Stimulated activated CD8-positive, alpha-beta memory T cell treated with anti-CD3 and anti-CD28 coated beads, Interleukin-7, amount 100 ng/mL, for 4 hours (primary cell): Measurements from ENCODE around the gene ATN1.
"Not testable (repeated sequence)": the region's sequence is repeated elsewhere in the genome, so short reads cannot be mapped to it uniquely, and the experiment has no call there.

Source experiments
- DNase-seq, 2 donors: peaks; one replicate each; pipeline ENCODE4 v3.0.0-alpha.2; 2020; ENCODE audit warnings: low read depth in 2 of 2

The ATN1 gene

DNA sequence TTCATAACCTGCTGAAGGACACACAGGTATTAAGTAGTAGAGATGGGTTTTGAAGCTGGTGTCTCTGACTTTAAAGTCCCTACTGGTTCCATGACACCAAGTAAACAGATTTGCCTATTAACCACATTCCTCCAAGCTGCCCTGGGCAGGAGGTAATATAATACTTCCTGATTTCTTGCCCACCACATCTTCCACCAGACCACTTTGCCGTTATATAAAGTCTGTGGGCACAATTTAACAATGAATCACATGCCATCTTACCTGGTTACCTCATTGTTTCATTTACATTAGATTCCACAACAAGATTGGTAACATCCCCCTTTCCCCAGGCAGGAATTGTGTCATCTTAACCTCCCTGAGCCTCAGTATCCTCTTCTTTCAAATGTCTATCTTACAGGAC, 24.0 kb upstream of the ATN1 start:
- DNase-seq, result no peak

DNA sequence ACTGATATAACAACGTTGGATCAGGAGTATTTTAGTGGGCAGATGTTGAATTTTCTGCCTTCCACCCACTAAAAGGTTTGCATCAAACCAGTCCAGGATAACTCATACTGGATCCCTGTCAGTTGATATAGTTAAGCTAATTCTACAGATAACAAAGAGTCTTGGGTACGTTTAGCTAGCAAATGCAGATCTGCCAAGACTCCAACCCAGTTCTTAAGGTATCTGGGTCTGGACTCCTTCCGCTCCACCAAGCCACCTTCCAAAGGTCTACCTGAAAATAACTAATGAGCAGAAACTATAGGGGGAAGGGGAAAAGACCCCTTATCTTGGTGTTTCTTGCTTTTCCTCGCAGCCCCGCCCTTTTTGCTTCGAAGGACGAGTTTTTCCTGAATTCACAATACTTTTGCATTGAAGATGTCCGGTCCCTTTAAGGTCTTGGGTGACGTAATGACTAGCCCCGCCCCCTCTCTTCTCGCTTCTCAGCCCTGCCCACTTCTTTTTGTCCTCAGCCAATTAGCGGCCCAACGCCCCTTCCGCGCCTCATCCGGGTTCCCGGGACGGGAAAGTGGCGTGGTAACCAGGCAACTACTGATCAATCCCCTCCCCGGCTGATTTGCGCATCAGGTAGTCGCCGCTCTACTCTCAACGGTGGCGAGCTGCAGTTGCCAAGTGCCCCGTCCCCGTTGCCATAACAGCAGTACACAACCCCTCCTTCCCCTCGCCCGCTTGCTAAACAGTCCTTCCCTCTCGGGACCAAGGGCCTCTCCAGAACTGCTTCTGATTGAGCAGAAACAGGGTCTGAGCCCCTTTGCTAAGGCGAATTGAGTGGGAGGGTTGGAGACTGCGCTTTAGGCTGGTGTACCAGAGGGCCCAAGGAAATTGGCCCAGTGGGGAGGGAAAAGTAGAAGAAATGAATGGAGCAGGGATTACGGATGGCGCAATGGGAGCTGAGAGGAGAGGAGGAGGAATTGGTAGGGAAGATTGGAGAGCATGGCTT, 23.2 kb upstream of the ATN1 start, which contains the start of gene LRRC23:
Gene LRRC23 (plus strand): TSS at position 543 of the 997 bp plus-strand sequence. CDS start 812 bp downstream, outside the sequence.
- peak; percentile 93 to 95 for DNase-seq

DNA sequence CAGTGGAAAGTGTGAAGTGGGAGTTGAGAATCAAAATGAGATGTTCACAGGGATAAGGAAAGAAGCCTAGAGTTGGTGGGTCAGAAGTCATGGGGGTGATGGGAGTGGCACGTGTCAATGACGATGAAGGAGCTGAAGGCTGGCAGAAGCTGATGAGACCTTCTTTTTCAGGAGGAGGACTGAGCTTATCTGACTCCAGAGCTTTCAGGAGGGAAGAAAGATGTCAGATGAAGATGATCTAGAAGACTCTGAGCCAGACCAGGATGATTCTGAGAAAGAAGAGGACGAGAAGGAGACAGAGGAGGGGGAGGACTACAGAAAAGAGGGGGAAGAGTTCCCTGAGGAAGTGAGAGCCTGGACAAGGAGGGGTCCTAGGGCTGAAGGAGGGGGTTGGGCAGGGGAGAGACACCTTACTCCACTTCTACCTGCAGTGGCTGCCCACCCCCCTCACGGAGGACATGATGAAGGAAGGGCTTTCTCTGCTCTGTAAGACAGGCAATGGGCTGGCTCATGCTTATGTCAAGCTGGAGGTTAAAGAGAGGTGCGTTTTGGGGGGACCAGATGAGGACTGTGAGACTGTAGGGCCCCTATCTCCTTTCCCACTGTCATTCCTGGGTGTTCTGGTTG, 22.2 kb upstream of the ATN1 start:
- DNase-seq, result no peak

DNA sequence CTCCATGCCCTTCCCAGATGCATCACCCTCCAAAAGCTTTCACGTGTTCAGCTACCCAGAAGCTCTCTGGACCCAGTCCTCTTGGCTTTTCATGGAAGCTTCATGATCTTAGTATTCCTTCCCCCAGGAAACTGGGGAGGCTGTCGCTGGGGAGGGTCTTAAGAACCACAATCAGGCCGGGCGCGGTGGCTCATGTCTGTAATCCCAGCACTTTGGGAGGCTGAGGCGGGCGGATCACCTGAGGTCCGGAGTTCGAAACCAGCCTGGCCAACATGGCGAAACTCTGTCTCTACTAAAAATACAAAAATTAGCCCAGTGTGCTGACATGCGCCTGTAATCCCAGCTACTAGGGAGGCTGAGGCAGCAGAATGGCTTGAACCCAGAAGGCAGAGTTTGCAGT, 19.6 kb upstream of the ATN1 start:
- not testable (repeated sequence) for DNase-seq

DNA sequence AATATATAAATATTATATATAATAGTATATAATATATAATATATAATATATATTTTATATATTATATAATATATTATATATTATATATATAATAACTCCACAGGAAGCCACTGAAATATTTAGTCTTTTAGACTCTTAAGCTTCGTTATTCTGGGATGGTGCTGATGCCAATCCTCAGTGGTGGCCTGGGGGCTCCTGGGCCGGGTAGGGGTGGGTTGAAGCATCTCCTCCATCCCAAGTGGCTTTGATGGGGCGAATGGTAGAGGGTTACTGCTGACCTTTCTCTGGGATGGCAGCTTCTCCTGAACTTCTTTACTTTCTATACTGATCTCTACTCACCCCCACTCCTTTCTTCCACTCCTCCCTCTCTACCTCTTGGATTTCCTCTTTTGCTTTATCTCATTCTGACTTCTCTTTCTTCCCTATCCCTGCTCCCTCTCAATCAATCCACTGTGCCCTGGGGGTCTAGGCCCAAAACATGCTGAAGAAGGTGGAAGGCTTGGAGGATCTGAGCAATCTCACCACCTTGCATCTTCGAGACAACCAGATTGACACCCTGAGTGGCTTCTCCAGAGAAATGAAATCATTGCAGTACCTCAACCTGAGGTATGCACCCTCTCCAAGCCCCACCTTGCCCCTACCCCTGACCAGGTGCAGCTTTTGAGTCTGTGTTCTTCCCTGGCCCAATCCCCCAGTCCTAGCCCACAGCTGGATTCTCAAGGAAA, 18.2 kb upstream of the ATN1 start:
- DNase-seq, result no peak

DNA sequence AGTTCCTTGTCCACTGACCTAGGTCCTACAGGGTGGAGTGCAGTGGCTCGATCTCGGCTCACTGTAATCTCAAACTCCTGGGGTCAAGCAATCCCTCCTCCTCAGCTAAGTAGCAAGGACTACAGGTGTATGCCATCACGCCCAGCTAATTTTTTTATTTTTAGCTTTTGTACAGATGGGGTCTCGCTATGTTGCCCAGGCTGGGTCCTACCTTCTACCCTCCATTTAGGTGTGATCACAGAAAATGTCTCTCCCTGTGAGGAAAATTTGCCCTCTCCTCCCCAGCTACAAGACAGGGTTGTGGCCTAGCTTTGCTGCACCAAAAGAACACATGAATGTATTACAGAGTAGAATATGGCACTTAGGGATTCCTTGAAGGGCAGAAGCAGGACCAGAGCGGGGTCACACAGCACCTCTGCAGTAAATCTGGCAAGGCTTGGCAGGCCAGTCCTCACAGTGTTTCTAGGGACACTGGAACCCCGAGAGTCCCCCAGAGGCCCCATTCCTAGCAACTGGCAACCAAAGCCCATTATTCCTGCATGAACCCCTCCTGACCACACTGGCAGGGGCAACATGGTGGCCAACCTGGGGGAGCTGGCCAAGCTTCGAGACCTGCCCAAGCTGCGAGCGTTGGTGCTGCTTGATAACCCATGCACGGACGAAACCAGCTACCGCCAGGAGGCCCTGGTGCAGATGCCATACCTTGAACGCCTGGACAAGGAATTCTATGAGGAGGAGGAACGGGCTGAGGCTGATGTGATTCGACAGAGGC, 15.4 kb upstream of the ATN1 start:
- DNase-seq, result no peak

DNA sequence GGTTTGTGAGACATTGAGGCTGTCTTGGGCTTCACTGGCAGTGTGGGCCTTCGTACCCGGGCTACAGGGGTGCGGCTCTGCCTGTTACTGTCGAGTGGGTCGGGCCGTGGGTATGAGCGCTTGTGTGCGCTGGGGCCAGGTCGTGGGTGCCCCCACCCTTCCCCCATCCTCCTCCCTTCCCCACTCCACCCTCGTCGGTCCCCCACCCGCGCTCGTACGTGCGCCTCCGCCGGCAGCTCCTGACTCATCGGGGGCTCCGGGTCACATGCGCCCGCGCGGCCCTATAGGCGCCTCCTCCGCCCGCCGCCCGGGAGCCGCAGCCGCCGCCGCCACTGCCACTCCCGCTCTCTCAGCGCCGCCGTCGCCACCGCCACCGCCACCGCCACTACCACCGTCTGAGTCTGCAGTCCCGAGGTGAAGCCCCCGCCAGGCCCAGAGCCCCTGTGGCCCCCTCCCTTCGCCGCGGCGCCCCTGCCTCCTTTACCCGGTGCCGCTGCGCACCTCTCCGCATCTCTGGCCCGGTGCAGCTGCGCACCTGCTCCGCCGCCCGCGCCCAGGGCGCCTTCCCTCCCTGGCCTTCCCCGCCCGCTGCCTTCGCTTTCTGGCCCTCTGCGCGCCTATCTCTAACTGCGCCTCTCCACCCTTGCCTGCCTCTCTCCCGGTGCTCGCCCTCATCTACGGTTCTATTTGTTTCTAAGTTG, 13.4 kb upstream of the ATN1 start, which contains the start of gene ENO2:
Gene ENO2 (plus strand): TSS at position 335 of the 701 bp plus-strand sequence. CDS start 1,253 bp downstream, outside the sequence.
- peak; percentile 73 to 85 for DNase-seq

DNA sequence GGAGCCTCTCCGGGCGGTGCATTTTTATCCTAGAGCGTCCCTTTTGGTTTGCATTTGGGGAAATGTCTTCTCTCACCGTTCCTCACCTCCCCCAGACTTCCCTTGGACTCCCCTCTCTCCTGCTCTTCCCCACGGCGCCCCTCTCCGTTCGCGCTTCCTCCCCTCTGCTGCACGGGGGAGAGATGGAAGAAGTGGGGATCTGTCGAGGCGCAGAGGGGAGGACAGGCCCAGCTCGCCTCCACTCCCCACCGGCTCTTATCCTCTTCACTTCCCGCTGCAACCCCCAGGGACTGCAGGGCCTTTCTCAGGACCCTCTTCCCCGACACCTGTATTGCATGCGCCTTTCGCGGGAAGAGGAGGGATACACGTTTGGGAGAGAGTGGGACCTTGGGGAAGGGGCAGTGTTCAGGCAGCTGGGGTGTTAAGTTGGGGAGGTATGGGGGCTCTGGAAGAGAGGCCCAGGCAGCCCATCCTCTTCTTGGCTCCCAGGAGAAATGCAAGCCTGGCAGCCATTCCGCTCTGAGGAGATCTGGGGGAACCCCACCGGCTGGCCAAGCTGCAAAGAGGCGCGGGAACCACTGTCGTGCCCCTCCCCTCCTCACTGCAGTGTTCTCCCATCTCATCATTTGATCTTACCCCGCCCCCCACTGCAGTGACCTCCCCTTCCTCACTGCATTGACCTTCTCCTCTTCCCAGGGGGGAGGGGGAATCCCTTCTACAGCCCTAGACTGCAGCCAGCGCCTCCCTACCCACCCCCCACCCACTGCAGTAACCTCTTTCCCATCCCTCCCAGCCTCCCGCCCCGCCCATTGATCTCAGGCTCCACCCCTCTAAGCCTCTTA, 12.6 kb upstream of the ATN1 start:
- DNase-seq, result no peak

DNA sequence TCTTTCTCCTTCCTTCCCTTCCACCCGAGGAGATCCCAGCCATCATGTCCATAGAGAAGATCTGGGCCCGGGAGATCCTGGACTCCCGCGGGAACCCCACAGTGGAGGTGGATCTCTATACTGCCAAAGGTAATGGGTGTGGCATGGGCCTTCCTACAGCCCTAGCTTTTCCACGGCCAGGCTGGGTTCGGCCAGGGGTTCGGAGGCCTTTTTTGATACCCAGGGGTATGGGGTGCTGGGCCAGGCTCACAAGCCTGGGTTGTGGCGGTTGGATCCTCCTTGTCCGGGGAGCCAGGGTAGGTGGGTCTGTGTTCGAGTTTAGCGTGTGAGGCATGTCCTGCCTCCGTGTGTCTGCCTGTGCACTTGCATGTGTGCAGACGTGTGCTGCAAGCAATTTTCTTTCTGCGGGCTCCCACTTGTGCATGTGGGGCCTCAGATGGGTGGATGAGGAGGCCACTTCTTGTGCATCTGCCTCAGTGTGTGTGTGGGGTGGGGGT, 11.9 kb upstream of the ATN1 start:
- no peak for DNase-seq

DNA sequence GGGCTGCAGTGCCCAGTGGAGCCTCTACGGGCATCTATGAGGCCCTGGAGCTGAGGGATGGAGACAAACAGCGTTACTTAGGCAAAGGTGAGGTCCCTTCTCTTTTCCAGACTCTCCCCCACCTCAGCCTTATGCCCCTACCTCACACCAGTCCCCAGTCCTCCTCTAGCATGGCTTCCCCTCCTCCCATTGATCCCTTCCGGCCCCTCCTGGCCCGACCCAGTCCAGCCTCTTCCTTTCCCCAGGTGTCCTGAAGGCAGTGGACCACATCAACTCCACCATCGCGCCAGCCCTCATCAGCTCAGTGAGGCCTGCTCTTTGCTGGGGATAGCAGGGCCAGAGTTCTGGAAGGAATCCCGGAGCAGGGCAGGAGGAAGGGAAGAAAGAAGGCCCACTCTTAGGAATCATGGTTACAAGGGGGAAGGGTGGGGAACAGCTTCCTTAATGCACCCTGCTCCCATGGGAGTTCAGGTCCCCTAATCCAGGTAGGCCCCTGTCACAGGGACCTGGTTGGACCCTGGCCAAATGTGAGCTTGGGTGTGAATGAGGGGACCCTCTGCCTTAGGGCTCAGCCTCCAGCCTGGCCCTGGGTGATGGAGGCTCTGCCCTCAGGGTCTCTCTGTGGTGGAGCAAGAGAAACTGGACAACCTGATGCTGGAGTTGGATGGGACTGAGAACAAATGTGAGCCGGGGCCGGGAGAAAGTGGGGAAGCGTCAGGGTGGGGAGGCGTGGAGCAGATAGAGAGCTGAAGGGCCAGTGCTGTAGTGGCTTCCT, 11.1 kb upstream of the ATN1 start:
- DNase-seq, result no peak

DNA sequence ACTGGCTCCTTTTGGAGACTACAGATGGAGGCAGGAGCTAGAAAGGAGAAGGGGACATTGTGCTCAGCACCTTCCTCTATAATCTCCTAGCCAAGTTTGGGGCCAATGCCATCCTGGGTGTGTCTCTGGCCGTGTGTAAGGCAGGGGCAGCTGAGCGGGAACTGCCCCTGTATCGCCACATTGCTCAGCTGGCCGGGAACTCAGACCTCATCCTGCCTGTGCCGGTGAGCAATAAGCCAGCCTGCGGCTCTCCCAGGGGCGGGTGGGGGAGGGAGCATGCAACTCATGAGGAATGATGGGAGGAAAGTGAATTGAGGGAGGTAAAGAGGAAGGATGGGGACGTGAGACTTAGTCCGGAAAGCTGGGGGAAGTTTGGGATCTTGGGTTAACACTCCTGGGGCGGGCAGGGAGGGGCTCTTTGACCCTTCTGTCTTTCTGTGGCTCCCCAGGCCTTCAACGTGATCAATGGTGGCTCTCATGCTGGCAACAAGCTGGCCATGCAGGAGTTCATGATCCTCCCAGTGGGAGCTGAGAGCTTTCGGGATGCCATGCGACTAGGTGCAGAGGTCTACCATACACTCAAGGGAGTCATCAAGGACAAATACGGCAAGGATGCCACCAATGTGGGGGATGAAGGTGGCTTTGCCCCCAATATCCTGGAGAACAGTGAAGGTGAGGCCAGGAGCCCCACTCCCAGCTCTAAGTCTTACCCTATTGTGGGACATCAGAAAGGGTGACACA, 10.1 kb upstream of the ATN1 start:
- DNase-seq, result no peak

DNA sequence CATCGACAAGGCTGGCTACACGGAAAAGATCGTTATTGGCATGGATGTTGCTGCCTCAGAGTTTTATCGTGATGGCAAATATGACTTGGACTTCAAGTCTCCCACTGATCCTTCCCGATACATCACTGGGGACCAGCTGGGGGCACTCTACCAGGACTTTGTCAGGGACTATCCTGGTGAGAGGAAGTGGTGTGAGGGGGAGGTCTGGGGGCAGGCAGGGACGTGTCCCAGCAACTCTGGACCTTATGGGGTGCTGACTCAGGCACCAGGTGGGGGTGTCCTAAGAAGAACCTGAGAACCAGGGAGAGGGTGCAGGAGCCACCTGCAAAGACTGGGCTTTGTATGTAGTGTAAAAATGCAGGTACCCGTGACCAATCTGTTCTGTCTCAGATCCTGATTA, 8.2 kb upstream of the ATN1 start:
- no peak for DNase-seq

DNA sequence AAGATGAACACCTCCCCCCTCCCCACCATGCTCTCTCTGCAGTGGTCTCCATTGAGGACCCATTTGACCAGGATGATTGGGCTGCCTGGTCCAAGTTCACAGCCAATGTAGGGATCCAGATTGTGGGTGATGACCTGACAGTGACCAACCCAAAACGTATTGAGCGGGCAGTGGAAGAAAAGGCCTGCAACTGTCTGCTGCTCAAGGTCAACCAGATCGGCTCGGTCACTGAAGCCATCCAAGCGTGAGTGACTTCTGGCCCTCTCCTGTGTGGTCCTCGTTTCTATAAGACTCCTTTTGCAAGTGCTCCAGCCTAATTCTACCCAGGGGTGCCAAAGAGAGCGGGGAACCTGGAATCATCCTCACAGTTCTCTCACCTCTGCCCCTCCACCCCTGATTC, 6.2 kb upstream of the ATN1 start:
- no peak for DNase-seq

DNA sequence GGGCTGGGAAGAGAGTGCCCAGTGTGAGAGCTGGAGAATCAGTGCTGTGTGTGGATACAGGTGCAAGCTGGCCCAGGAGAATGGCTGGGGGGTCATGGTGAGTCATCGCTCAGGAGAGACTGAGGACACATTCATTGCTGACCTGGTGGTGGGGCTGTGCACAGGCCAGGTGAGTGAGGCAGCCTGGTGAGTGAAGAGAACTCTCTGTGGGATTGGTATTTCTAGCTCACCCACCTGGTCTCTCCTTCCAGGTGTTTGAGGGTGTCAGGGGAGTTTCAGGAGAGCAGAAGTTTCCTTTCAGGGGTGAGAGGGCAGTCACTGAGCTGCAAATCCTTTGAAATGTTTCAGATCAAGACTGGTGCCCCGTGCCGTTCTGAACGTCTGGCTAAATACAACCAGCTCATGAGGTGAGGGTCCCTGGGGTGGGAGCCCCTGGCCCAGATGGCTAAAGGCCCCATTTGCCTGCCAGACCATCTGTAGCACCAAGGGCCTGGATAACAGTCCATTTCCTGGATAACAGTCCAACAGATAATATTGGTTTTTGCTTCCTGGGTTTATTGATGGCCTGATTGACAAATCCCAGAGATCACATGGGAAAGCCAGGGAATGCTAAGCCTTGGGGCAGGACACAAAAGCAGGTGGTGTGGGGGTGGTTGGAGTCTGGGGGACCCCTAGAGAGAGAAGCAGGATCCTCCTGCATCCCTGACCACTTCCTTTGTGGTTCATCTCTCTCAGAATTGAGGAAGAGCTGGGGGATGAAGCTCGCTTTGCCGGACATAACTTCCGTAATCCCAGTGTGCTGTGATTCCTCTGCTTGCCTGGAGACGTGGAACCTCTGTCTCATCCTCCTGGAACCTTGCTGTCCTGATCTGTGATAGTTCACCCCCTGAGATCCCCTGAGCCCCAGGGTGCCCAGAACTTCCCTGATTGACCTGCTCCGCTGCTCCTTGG, 5.5 kb upstream of the ATN1 start:
- DNase-seq, result no peak

DNA sequence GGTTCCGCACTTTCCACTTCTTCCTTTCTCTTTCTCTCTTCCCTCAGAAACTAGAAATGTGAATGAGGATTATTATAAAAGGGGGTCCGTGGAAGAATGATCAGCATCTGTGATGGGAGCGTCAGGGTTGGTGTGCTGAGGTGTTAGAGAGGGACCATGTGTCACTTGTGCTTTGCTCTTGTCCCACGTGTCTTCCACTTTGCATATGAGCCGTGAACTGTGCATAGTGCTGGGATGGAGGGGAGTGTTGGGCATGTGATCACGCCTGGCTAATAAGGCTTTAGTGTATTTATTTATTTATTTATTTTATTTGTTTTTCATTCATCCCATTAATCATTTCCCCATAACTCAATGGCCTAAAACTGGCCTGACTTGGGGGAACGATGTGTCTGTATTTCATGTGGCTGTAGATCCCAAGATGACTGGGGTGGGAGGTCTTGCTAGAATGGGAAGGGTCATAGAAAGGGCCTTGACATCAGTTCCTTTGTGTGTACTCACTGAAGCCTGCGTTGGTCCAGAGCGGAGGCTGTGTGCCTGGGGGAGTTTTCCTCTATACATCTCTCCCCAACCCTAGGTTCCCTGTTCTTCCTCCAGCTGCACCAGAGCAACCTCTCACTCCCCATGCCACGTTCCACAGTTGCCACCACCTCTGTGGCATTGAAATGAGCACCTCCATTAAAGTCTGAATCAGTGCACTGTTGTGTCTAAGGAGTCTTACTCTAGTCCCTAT, 4.6 kb upstream of the ATN1 start:
- DNase-seq, result no peak

DNA sequence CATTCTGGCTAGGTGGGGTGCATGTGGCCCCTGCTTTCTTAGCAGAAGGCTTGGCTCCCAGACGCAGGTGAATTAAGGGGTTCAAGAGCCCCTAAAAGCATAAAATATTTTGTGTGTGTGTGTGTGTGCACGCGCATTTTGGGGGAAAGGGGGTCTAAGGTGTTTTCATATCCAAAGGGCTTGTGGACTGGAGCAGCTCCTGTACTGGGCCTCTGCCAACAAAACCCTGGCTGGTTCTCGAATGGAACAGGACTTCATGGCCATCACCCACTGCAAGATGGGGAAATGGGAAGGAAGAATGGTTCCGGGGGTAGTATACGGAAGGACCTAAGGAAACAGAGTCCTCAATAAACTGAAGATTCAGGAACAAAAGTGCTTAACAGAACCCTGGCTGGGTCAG, 3.9 kb upstream of the ATN1 start:
- DNase-seq, result no peak

DNA sequence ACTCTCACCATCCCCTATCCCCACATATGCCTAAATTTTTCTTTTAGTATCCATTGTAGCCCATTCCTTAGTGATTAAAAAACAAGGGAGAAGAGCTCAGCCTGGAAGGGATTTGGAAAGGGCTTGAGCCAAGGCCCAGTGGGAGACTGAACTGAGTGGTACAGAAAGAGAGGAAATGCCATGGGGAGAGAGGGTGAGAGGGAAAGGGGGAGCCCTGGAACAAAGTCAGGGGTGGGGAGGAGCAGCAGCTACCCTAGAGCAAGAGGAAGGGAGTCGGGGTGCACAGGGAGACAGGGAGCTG, 2.6 kb upstream of the ATN1 start:
- no peak for DNase-seq
